Measurements from ENCODE around the gene RAD51B.

GRCh38 chr14:68768316-68768715, 948.7 kb downstream of the RAD51B start:
- TF ChIP-seq POLR2AphosphoS5 (IDR thresholded peaks at IDR 0.05; ENCODE audit: low read depth, low read length) (no peak), CTCF (IDR thresholded peaks at IDR 0.05) (no peak), SIN3A (IDR thresholded peaks at IDR 0.05; ENCODE audit: borderline replicate concordance, insufficient read depth, low read depth, low read length) (no peak), TCF7L2 (IDR thresholded peaks at IDR 0.05; ENCODE audit: low read depth, low read length) (no peak)
